Stromal cell of bone marrow (primary cell): Measurements from ENCODE around the gene TRIM46.

Experiments used
- DNase-seq: peaks from one replicate; pipeline ENCODE4 v3.0.0-alpha.2; 2012; ENCODE audit warnings: low read depth

Gene TRIM46

DNA sequence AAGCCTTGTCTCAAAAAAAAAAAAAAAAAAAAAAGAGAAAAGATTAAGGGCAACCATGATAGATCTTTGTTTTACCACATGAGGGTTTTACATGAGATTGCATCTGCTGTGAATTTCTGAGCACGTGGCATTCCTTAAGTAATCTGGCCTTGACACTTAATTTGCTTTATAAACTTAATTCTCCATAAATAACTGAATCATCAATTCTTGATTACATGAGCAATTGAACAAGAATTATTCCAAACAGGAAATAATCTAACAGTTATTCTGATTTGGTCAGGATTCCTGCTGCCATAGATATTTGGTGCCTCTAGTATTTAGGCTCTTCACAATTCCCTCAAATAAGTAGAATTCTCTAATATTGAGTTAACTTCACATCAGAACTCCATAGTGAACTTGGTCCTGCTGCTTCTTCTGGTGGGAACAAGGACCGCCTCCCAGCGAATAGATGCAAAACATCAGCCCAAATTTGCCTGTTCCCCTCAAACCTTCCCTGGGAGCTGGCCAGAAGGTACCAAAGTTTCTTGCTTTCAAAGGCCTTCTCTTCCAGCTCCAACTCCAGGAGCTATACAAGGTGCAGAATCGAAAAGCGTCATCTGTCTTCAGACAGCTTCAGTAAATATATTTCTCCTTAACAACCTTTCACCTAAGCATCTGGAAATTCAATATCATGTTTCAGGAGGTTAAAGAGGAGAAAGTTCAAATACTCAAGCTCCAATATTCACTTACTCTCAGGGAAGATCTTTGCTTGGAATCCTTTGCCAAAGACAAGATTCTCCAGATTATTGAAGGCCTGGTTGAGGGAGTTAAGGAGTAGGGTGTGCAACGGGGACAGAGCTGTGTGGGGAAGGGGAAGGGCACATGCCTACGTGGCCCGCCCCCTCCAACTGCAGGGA lies 1.6 kb upstream of the TRIM46 start:
- DNase-seq = no peak

GRCh38 chr1:155172732-155173477 lies 744 bp upstream of the TRIM46 start, which contains the start of gene KRTCAP2:
Gene KRTCAP2 (minus strand): TSS chr1:155173304. CDS start chr1:155173224, 80 bp downstream.
- DNase-seq = peak; percentile 92

DNA sequence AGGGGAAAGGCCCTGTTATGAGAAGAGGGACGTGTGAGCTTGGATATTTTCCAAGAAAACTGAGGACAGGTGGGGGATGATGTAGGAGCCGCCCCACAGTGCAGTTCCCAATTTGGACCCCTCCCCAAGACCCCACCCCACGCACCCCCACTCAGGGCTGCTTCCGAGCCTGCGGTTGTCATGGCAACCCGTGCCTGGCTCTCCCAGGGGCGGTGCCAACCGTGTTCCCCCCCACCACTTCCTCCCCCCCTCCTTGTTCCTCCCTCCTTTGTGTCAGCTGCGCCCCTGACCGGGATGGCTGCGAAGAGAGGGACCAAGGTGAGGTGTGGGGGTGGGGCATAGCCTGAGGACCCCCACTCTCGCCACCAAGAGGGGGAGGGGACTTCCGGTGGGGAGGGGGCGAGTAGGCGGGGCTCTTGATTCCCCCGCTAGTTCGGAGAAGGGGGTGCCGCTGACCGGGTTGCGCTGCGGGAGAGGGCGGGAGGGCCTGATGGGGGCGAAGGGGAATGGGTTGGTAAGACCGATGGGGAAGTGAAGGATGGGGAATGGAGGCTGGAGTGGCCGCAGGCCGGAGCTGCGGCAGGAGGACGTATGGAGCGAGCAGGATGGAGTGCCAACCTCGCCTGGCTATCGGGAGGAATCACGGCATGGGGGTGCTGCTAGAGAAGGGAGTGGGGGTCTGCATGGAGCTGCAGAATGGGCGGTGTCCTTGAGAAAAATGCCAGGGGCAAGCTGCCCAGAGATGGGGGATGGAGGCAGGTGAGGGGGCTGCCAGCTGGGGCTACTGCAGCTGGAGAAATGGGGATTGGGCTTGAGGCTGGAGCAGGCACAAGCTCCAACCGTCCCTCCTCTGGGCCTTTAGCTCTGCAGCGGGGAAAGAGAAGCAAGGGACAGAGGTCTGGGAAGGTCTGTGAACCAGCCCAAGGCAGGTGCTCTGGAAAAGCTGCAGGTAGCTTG lies 953 bp downstream of the TRIM46 start:
- DNase-seq = no peak

- no peak for DNase-seq
Observed at GRCh38 chr1:155175281-155175926, 1.8 kb downstream of the TRIM46 start.

- no peak for DNase-seq
Observed at GRCh38 chr1:155175927-155176371, 2.3 kb downstream of the TRIM46 start.

DNA sequence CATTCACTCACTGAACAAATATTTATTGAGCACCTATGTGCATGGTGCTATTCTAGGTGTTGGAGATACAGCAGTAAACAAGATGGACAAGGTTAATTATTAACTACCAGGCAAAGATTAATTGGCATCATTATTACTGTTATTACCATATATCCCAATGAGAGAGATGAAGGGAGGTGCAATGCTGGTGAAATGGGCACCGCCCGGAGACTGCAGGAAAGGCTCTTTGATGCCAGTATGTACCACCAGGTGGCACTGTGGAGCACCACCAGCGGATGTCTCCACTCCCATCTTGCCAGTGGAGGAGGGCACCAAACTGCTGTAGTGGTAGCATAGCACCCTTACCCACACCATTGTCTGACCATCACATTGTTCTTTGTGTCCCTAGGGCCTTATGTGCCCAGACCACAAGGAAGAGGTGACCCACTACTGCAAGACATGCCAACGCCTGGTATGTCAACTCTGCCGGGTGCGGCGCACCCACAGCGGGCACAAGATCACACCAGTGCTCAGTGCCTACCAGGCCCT lies 3.0 kb downstream of the TRIM46 start:
- peak; percentile 56 for DNase-seq

- DNase-seq = no peak
Observed at GRCh38 chr1:155177192-155177917, 3.7 kb downstream of the TRIM46 start.

DNA sequence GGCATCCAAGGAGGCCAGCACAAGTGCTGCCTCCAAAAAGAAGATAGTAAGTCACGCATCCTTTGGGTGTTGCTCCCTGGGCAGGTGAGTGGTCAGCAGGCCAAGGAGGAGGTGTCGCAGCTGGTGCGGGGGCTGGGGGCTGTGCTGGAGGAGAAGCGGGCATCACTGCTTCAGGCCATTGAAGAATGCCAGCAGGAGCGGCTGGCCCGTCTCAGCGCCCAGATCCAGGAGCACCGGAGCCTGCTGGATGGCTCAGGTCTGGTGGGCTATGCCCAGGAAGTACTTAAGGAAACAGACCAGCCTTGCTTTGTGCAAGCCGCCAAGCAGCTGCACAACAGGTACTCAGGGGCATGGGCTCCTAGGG lies 4.3 kb downstream of the TRIM46 start:
- DNase-seq = no peak

DNA sequence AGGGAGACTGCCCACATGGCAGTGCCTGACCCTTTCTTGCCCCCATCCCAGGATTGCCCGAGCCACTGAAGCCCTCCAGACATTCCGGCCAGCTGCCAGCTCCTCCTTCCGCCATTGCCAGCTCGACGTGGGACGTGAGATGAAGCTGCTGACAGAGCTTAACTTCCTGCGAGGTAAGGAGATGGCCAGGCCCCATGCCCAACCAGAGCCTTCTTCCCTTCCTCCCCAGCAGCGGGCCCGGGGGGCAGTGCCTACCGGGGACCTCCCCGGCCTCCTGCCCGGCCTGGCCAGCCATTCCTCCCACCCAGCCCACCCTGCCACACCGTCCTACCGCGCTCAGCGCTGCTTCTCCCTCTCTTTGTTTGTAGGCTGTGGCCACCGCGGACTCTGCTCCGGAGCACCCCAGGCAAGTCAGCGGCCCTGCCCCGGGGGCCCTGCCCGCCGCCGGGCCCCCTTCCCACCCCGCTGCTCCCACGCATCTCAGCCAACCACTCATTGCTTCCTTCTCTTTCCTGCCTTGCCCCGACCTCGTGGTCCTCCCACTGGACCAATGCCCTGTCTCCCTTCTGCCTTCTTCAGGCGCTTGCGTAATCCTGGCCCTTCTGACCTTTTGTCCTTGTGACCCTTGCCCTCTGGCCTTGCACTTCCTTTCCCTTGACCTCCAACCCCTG lies 4.9 kb downstream of the TRIM46 start:
- DNase-seq = no peak

GRCh38 chr1:155179112-155180031 lies 5.7 kb downstream of the TRIM46 start:
- no peak for DNase-seq

DNA sequence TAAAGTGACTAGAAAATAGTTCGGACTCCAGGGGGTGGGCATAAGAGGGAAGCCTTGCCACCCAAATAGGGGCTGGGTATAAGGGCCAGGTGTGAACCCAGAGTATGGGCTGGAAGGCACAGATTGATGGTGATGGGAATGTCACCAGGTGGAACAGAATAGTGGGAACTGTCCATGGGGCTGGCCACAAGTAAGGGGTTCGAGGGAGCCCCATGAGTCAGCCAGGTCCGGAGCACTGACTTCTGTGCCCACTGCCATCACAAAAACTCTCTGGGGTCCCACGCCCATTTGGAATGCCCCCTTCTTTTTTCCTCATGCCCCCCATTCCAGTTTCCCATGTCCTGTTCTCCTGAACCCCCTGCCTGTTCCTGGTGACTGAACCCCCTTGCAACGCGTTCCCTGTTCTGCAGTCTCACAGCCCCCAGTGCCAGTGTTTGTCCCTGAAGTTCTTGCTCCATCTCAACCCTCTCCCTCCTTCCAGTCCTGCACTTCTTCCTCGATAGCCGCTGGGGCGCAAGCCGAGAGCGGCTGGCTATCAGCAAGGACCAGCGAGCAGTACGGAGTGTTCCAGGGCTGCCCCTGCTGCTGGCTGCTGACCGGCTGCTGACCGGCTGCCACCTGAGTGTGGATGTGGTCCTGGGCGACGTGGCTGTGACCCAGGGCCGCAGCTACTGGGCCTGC lies 7.9 kb downstream of the TRIM46 start:
- DNase-seq = no peak

GRCh38 chr1:155182052-155182550 lies 8.5 kb downstream of the TRIM46 start:
- DNase-seq = no peak

DNA sequence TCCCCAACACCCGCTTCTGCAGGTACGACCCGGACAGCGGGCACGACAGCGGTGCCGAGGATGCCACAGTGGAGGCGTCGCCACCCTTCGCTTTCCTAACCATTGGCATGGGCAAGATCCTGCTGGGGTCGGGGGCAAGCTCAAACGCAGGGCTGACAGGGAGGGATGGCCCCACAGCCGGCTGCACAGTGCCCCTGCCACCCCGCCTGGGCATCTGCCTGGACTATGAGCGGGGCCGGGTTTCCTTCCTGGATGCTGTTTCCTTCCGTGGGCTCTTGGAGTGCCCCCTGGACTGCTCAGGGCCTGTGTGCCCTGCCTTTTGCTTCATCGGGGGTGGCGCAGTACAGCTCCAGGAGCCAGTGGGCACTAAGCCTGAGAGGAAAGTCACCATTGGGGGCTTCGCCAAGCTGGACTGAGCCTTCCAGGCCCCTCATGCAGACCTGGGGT lies 10.1 kb downstream of the TRIM46 start:
- DNase-seq = no peak

- no peak for DNase-seq
Observed at GRCh38 chr1:155184351-155184811, 10.7 kb downstream of the TRIM46 start.

DNA sequence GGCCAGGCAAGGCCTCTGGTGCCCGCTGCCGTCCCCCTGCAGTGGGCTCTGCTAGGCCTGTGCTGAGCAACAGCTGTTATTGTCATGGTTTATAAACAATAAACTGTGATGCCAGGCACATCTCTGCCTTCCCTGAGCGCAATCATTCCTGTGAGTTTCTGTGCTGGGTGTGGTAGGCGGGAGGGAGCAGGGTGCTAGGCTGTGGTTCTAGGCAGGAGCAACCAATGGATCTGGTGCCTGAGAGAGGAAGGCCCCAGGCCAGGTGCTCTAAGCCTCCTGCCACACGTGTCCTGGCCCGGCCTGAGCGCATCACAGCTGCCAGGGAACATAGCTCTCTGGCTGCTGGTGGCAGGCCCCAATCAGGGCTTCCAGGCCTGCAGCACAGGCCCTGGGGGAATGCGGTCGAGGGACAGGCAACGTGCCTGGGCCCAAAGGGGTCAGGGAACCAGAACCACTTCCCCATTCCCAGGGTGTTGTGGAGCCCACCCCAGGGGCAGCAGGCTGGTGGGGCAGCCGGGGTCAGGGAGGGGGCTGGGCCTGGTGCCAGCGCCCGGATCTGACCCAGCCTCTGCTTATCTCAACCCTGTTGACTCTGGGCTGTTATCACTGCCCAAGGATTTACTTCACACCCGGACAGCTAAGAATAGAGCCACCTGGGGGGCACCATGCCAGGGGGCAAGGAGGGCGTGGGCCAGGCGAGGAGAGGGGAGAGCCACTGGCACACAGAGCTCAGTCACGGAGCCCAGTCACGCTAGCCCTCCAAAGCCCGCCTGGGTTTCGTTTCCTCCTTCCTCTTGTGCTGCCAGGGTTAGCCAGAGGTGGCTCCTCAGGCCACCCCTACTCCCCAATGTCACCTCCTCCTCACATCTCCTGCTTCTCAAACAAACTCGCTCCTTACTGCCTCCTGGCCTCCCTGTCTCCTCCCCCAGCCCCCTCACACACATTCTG lies 11.5 kb downstream of the TRIM46 start:
- DNase-seq = no peak

- no peak for DNase-seq
Observed at GRCh38 chr1:155185783-155186066, 12.1 kb downstream of the TRIM46 start.
